HCEC 1CT (cell line): Measurements from ENCODE around the gene DBNDD1.
"Not testable (repeated sequence)": the region's sequence is repeated elsewhere in the genome, so short reads cannot be mapped to it uniquely, and the experiment has no call there.

Experiments used
- DNase-seq: peaks from one replicate; pipeline ENCODE4 v3.0.0-alpha.2; 2017

Gene DBNDD1, protein sequence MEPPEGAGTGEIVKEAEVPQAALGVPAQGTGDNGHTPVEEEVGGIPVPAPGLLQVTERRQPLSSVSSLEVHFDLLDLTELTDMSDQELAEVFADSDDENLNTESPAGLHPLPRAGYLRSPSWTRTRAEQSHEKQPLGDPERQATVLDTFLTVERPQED

DNA sequence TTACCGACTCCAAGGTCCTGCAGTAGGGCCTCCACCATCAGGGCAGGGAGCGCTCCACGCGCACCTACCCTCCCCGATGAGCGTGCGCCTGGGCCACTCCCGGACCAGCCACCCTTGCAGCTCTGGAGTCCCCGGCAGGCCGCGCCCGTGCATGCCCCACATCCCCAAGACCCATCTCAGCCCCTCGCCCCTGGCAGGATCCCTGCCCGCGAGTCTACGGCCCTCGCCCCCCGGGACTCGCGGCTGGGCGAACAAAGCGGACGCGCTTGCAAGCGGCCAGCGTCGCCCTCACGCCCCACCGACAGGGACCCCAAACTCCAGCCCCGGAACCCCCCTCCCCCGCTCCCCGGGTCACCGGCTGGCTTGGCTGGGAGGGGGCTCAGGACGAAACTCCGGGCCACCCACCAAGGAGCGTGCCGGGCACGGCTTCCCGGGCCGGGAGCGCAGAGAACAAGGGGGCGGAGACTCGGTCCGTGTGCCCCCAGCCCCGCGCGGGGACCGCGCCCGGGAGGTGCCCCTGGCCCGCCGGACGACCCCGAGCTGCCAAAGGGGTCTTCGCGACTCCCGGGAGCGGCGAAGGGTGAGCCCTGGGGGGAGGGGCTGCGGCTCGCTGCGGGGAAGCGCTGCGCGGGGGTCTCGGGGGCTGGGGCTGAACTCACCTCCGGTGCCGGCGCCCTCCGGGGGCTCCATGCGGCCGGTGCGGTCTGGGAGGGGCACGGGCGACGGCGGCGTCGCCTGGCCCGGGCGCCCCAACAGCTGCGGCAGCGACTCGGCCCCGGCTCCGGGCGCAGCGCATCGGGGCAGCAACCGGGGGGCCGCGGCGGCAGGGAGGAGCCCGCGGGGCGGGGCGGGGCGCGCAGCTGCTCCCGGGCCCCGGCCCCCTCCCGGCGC, at the start of gene DBNDD1:
Gene DBNDD1 (minus strand): TSS at position 805 of the 891 bp plus-strand sequence. CDS start 115 bp downstream, at position 690.
- DNase-seq, result no peak

DNA sequence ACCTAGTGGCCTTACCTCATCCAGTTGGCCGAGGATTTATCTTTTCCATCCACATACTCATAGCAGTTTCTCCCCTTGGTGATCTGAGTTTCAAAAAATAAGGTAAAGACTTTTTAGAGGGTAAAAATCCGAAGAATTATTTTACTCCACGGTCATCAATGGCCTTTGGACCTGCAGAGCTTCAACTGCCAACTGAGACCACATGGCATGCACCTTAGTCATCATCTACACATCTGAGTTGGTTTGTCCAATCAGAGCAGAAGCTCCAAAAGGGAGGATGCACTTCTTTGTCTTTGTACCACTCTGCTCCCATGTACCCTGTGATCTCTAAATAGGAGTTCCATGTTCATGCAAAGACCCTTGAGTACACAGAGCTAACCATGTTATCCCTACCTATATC, 42.2 kb upstream of the DBNDD1 start:
- DNase-seq, result no peak

DNA sequence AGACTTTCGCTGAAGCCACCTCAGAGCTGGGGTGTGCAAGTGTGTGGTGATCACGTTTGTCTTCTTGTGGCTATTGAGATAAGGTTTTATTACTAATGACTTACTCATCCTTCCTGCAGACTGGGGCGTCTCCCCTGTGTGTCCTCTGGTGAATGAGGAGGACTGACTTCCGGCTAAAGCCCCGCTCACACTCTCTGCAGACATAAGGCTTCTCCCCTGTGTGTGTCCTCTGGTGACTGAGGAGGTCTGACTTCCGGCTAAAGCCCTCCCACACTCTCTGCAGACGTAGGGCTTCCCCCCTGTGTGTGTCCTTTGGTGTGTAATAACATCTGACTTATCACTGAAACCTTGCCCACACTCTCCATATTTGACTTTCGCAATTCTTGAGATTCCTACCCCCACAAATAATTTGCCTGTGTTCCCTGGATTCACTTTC, 38.5 kb upstream of the DBNDD1 start:
- DNase-seq, result peak; percentile 40

DNA sequence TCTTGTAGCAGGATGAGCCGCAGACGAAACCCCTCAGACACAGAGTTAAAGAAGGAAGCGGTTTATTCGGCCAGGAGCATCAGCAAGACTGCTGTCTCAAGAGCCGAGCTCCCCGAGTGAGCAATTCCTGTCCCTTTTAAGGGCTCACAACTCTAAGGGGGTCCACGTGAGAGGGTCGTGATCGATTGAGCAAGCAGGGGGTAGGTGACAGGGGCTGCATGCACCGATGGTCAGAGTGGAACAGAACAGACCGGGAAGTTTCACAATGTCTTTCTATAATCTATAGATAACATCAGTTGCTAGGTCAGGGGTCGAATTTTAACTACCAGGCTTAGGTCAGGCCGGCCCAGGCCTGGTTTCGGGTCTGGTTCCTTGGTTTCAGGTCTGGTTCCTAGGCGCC, 37.3 kb upstream of the DBNDD1 start:
- DNase-seq, result not testable (repeated sequence)

DNA sequence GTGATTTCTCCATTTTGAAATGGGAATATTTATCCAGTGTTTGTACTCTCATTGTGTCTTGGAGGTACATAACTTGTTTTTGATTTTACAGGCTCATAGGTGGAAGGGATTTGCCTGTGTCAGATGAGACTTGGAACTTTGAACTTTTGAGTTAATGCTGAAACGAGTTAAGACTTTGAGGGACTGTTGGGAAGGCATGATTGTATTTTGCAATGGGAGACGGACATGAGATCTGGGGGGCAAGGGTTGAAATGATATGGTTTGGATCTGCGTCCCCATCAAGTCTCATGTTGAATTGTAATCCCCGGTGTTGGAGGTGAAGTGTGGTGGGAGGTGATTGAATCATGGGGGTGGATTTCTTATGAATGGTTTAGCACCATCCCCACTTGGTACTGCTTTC, 36.1 kb upstream of the DBNDD1 start:
- DNase-seq, result no peak

DNA sequence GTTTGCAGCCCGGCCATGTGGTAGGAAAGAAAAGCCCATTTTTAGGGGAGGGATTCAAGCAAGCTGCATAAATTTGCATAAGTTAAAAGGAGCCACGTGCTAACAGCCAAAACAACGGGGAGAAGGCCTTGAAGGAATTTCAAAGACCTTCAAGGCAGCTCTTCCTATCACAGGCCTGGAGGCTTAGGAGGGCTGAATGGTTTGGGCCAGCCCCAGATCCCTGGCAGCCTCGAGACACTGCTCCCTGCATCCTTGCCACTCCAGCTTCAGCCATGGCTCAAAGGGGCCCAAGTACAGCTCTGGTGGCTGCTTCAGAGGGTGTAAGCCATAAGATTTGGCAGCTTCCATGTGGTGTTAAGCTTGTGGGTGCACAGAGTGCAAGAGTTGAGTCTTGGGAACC, 35.3 kb upstream of the DBNDD1 start:
- DNase-seq, result no peak

DNA sequence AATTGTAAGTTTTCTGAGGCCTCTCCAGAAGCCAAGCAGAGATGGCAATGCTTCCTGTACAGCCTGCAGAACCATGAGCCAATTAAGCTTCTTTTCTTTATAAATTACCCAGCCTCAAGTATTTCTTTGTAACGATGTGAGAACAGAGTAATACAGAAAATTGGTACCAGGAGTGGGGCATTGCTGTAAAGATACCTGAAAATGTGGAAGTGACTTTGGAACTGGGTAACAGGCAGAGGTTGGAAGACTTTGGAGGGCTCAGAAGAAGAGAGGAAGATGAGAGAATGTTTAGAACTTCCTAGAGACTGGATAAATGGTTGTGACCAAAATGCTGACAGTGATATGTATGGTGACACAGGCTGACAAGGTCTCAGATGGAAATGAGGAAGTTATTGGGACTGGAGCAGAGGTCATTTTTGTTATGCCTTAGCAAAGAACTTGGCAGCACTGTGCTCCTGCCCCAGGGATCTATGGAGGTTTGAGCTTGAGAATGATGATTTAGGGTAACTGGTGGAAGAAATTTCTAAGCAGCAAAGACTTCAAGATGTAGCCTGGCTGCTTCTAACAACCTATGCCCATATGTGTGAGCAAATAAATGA, 34.7 kb upstream of the DBNDD1 start:
- DNase-seq, result no peak

DNA sequence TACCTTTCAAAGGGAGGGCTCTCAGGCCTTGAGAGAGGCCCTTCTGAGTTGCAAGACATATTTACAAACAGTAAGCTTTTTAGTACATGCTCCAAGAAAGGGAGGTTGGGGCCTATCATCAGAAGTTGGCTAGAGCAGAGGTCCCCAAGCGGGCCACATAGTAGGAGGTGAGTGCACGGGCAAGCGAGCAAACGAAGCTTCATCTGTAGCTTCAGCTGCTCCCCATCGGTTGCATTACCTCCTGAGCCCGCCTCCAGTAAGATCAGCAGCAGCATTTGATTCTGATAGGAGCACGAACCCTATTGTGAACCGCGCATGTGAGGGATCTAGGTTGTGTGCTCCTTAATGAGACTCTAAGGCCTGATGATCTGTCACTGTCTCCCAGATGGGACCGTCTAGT, 31.7 kb upstream of the DBNDD1 start:
- DNase-seq, result no peak

DNA sequence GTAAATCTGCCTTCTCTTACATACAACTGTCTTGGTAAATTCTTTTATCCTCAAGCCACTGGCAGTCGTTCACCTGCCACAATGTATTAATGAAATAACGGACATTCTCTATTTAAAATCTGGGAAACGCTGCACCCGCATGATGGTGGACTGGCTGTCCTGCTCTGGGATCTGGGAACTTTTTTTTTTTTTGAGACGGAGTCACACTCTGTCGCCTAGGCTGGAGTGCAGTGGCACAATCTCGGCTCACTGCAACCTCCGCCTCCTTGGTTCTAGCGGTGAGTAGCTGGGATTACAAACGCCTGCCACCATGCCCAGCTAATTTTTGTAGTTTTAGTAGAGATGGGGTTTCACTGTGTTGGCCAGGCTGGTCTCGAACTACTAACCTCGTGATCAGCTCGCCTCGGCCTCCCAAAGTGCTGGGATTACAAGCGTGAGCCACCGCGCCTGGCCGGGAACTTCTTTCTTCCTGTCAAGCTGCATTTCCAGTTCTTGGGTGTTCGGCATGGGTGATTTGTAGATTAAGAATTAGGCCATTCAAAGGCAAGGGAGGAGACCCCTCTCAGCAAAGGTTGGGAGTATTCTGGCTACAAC, 29.6 kb upstream of the DBNDD1 start:
- DNase-seq, result no peak

DNA sequence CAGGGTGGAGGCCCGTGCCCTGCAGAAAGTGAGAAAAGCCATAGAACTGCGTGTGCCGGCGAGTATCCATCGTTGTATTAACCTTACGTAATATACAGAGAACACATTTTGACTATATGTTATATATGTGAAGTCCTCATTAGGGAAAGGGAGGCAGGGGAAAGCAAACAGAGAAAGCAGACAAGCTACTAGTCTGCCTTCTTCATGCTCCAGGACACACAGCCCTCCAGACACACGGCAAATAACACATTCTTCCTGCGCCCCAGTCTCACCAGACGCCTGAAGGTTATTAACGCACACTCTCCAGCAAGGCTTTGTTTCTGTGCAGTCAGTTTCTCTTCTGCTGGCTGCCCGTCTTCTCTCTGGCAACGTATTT, 29.1 kb upstream of the DBNDD1 start:
- DNase-seq, result no peak

DNA sequence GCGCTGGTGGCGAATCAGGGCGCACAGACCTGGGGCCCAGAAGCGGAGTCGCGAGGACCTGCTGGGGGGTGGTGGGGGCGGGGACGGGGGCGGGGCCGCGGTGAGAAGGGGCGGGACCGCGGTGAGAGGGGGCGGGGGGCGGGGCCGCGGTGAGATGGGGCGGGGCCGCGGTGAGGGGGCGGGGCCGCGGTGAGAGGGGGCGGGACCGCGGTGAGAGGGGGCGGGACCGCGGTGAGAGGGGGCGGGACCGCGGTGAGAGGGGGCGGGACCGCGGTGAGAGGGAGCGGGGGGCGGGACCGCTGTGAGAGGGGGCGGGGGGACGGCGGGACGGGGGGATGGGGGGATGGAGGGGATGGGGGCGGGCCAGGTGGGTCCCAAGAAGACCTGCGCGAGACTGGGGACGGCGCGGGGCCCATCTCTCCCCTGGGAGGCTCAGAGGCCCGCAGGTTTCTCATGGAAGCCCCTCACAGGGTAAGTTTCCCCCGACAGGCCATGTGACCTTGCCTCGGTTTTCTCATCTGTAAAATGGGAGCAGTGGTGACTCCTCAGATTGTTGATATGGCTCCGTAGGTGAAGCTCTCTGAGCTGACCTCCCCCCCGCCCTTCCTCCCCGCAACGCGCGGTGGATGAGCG, 28.6 kb upstream of the DBNDD1 start:
- DNase-seq, result no peak

DNA sequence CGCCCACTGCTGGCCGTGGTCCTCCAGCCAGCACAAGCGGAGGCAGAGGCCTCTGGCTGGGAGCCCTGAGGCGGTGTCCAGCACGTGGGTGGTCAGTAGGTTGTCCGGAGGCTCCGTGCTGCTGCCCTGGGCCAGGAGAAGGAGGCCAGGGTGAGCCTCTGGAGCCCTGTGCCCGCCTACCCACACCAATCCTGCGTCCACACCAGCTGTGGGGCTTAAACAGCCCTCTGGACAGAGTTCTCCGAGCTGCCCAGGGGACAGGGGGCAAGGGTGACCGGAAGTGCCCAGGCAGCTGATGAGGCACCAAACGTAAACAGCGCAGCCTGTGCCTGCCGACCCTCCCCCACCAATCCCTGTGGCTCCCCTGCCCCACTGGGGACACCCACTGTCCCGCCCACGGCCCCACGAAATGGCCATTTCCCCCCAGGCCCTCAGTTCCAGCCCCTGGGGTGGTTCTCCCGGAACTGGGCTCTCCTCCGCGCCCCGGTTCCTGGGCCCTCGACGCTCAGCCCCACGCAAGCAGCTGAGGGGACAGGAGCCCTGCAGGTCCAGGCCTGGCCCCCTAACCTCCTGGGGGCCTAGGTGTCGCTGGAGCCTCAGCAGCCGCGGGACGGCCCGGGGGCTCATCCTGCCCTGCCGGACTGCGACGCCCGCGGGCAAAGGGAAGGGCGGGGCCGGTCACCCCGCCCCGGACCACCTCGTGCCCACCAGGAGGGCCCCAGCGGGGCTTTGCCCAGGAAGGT, 27.9 kb upstream of the DBNDD1 start:
- DNase-seq, result peak; percentile 32

DNA sequence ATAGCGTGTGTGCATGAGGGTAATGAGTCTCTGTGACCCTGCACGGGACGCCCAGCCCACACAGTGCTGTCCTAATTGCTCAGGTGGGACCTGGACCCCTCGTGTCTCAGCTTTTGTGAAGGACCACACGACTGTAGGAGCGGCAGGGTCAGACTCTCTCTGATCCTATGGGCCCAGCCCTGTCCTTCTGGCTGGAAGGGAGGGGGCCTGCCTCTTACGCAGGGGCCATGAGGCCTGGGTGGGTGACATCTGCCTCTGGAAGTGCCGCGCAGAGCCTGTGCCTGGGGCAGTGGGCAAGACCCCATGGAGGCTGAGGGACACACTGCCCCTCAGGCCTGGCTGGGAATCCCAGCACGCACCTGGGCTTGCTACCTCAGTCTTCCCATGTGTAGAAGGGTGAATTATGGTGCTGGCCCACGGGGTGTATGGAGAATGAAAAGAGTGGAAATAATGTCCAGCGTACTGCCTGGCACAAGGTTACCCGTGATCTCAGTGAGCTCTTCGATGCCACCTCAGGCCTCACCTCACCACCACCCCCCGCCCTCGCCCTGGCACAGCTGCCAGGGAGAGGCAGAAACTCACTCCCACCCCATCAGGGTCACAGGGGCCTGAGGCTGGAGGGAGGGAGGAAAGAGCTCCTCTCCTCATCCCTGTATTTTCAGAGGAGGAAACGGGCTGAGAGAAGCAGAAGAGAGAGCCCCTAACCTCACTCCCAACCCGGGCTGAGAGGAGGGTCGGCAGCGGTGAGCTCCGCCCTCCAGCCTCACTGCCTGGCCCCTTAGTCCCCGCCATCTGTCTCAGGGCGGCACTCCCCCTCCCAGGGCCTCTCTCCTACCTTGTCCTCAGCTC, 27.1 kb upstream of the DBNDD1 start:
- DNase-seq, result no peak

DNA sequence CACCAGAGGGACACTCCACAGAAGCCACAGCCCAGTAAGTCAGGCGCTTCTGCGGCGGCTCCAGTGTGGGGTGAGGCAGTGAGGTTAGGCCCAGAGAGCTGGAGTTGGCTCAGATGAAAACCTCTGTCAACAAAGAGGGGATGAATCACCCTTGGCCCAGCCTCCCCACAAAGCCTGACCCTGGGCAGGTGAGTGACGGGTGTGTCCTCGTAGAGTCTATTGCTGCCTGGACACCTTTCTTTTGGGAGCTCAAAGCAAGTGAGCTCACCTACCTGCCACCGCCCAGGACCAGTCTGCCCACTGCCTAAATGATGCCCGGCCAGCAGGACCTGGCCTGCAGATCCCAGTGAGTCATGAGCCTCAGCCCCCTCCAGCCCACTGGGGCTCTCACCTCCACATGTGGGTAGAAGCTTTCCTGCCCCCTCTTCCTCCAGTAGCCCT, 24.9 kb upstream of the DBNDD1 start:
- no peak for DNase-seq

DNA sequence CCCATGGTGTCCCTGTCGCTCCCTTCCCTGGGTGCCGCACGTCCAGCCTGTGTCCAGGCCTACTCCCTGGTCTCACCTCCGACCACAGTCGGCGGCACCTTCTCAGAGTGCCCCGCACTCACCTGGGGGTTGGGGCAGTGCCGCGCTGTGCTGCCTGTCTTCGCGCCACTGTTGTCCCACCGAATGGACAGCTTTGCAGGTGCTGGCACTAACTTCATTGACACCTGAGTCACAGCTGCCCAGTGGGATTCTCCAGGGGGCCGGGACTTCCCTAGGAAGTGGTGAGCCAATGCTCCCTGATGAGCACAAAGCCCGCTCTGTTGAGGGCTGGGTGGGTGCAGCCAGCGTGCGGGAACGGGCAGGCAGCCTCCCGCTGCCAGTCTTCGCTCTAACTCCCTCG, 24.3 kb upstream of the DBNDD1 start:
- DNase-seq, result no peak

DNA sequence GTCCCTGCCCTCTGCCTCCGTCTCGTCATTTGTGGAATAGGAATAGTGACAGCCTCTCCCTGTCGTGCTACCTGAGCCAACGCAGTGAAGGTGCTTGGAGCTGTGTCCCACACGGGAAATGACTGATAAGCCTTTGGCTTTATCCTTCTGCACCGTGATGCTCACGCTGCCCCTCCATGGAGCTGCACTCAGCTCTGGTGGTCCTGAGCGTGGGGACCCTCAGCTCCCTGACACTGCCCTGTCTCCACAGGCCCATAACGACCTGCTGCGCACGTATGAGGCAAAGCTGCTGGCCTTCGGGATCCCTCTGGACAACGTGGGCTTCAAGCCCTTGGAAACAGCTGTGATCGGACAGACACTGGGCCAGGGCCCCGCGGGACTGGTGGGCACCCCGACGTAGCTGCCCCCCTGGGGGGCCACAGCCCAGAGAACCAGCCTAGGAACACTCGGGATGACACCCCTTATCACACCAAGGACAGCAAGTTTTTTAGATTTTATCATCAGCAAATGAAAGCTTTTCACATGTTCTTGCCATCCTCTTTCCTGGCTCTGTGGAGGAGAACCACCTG, 23.8 kb upstream of the DBNDD1 start:
- DNase-seq, result no peak

DNA sequence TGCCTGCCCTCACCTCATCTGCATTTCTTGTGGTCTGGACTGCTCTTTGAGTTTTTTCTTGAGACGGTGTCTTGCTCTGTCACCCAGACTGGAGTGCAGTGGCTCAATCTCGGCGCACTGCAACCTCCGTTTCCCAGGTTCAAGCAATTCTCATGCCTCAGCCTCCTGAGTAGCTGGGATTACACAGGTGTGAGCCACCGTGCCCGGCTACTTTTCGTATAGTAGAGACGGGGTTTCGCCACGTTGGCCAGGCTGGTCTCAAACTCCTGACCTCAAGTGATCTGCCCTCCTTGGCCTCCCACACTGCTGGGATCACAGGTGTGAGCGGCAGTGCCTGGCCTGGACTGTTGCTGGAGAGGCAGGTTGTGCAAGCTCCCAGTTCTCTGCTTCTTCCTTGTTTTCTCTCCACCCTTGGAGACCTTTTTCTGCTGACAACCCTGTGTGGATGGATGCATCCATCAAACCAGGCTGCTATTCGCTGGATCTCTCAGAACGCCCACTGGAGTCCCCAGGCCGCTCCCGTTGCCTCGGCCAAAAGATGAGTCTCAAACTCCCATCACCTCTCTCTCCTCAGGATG, 22.7 kb upstream of the DBNDD1 start:
- no peak for DNase-seq

DNA sequence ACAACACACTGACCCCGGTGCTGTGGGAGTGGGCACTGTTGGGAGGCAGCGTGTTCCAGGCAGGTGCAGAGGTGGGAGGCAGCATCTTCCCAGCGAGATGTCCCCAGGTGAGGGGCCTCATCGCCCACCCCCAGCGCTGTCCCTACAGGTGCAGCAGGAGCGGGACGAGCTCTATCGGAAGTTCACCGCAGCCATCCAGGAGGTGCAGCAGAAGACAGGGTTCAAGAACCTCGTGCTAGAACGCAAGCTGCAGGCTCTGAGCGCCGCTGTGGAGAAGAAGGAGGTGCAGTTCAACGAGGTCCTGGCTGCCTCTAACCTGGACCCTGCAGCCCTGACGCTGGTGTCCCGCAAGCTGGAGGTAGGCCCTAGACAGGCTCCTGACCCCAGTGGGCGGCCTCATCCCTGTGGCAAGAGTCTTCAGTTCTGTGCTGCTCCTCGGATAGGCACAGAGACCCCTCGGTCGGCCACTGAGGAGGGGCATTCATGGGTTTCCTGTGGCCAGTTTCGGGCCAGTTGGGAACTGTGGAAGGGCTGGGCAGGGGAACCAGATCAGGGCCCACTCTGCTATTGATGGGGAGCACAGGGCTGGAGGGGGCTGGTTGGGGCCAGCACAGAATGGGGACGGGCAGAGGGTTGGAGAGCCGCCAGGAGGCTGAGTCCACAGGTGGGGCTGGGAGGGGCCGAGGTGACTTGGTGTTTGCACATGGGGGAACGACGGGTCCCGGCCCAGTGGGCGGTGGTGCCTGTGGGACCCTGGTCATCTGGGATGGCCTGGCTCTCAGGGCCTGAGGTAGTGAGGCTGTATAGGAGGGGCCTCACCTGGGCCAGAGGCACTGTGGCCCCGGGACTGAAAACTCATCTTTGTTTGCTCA, 21.1 kb upstream of the DBNDD1 start:
- DNase-seq, result no peak

DNA sequence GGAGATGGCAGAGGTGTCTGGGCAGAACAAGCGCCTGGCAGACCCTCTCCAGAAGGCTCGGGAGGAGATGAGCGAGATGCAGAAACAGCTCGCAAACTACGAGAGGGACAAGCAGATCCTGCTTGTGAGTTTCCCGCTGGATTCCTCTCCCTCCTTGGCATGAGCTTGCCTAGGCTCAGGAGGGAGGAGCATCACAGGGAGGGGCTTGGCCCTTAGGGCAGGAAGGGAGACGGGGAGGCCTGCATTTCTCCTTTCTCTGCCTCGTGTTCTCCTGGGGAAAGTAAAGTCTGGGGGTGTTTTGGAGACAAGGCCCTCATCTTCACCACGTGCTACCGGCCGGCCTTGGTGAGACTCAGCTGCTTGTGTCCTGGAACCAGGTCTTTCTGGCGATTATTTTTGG, 18.0 kb upstream of the DBNDD1 start:
- DNase-seq, result no peak

DNA sequence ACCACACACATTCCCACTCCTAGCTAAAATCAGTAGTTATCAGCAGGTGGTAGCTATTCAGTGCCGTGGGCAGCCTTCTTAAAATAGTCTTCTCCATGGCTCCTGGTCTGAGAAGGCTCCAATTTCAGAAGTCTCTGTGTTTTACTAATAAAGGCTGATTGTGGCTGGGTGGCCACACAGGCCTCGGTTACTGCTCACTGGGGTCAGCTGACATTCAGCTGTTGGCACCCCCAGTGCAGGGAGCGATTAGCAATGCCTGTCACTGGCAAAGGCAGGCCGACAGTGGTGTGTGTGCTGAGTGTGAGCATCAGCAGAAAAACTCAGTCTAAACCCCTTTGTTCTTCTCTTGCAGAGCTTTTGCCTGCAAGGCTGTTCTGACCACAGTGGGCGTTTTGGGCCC, 16.6 kb upstream of the DBNDD1 start:
- no peak for DNase-seq
